NOMO-1 treated with DMSO at 0.1 percent for 48 hours (cell line): Measurements from ENCODE around the gene RINT1.
"Not testable (repeated sequence)": the region's sequence is repeated elsewhere in the genome, so short reads cannot be mapped to it uniquely, and the experiment has no call there.

Experiments used
- DNase-seq: peaks from one replicate; lab custom pipeline; 2025; ENCODE audit not compliant: unreplicated experiment; lab: John Stamatoyannopoulos, UW

Gene RINT1

DNA sequence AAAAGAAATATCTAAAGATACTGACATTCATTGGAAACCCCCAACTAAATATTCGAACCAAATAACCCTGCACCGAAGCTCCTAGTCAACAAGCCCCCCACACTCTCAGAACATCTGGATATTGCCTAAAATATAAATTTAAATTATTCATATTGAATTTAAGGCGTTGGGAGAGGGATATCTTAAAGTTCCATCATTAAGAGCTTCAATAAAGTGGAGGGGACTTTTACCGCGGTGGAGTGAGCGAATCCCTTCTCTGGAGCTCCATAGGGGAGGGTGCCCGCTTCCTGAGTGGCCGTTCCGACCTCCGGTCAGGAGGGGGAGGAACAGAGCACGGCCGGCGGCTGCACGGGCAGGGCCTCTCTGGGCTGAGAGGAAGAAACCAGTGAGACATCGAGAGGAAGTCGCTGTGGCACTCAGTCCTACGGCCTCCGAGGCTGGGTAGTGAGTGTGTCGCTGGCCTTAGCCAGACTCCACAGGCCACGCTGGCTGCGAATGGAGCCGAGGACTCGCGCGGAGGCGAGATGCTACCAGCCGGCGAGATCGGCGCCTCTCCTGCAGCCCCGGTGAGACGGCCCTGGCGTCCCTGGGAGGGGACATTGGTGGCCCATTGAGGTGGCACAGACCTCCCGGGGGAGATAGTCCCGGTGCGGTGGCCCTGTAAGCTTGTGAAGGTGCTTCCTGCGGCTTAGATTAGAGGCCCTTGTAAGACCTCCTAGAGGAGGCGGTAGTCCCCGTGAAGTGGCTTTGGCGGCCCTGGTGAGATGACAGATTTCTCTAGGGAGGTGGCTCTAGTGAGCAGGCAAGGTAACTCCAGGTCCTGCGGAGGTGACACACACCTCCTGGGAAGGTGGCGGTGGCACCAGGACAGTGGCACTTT lies at the start of gene RINT1:
Gene RINT1, plus strand, starts transcription at position 410 of the 880 bp plus-strand sequence. Its CDS starts 115 bp downstream, at position 525.
- peak; percentile 78 for DNase-seq

GRCh38 chr7:105487579-105488571 lies 44.1 kb upstream of the RINT1 start:
- DNase-seq, result no peak

DNA sequence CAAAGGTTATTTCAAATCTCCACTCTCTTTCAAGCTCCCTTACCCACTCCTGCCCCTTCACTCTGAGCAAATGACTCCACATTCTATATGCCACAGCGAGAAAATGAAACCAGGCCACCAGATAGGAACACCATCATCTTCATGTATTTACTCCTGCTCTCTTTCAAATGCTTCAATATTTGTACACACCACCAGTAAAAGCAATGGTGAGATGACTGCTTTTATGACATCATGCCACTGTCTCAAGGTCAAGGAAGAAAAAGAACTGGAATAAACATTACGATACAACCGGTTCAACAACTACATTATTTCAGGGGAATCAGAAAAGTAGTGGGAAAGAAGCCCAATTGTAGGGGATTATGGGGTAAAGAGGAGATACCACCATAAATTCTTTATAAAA lies 42.6 kb upstream of the RINT1 start:
- no peak for DNase-seq

GRCh38 chr7:105493196-105493922 lies 38.6 kb upstream of the RINT1 start:
- DNase-seq, result no peak

GRCh38 chr7:105493923-105494315 lies 38.1 kb upstream of the RINT1 start:
- DNase-seq, result no peak

GRCh38 chr7:105496521-105496920 lies 35.5 kb upstream of the RINT1 start:
- no peak for DNase-seq

DNA sequence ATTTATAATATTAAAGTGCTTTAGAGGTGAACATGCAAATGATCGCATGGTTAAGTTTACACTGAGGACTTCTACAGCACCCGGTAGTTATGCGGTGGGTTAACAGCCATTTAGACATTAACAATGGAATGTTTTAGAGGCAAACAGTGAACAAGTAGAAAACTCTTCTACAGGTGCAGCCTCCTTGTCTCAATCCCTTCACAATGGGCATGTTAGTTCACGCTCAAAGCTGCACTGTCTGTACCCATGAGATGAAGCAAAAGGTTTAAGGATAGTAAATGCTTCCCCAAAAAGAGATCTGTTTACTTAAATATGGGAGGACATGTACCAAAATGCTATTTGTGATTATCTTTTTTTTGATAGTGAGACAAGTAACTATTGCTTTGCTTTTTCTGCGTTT lies 35.0 kb upstream of the RINT1 start:
- no peak for DNase-seq

DNA sequence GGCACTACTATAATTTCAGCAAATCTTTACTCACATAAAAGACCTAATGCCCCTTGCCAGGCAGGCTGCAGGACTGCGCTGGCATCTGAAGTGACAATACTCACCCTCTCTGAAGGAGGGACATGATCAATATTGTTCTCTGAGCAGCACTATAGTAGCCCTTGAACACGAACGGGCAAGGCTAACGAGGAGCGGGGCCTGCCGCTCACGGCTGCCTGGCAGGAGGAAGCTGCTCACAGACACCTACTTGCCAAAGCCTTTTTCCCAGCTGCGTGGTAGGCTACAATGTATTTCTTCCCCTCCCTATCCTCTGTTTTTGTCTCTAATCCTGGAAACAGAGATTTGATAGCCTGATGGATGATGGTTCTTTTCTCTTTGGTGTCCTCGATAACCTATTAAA lies 29.8 kb upstream of the RINT1 start:
- no peak for DNase-seq

- no peak for DNase-seq
These were observed 19.6 kb upstream of the RINT1 start for GRCh38 chr7:105512415-105512814.

DNA sequence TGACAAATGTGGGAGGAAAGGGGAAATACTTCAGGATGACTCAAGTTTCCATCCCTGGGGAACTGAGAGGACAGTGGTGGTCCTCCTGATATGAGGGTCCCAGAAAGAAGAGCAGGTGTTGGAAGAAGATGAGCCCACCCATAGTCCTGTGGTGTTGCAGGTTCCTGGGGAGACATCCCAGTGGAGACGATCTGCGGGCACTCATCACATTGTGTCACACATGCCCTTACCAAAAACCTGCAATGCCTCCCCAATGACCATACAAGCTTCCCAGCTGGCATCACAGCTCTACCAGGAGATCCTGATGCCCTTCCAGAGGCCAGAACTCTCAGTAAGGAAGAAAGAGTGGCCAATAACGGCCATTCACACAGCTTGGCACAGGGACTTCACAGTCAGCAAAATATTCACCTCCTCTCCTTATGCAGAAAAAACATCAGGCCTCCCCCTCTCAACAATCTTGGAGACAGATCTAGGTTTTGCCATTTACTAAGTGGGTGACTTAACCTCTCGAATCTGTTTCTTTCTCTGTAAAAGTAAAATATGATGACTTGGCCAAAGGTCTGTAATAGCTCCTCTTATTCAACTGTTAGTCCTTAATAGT lies 19.0 kb upstream of the RINT1 start:
- DNase-seq, result no peak

DNA sequence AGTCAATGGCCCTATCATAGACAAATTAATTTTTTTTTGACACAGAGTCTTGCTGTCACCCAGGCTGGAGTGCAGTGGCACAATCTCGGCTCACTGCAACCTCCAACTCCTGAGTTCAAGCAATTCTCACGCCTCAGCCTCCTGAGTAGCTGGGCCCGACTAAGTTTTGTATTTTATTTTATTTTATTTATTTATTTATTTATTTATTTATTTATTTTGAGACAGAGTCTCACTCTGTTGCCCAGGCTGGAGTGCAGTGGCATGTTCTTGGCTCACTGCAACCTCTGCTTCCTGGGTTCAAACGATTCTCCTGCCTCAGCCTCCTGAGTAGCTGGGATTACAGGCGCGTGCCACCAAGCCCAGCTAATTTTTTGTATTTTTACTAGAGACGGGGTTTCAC lies 16.4 kb upstream of the RINT1 start:
- not testable (repeated sequence) for DNase-seq

- no peak for DNase-seq
These were observed 12.6 kb upstream of the RINT1 start for GRCh38 chr7:105519353-105519752.

- DNase-seq, result not testable (repeated sequence)
These were observed 11.4 kb upstream of the RINT1 start for GRCh38 chr7:105520620-105521019.

DNA sequence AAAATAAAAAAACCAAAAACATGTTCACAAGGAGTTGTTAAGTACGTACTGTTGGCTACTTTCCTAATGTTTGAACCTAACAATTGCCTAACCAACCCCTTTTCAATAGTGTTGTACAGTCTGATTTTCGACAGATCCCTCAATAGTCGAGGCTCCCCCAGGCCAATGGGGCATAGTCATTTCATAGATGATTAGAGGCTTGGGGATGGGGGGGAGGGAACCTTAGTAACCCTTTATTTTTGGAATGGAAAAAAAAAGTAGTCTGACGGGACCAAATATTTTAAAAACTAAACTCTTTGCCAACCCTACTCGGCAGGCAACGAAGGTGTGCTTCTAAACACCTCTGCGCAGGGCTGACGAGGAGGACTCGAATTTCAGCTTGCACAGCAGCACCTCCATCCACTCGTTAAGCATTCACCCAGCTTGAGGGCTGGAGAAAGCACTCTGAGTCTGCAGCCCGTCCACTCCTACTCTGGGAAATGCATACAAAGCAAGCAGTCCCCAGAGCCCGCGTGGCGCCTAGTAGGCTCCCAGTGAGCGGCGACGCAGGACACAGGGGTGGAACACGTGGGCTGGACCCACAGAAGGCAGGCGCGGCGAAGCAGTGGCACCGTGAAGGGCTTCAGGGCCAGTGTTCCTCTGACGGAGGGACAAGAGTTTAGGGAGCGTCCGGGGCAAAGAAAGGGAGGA lies 10.8 kb upstream of the RINT1 start:
- peak; percentile 3 for DNase-seq

- peak; percentile 46 for DNase-seq
These were observed 10.1 kb upstream of the RINT1 start, which contains the start of gene PUS7 for GRCh38 chr7:105521717-105522463. Gene PUS7 (minus strand): TSS chr7:105522271. CDS start chr7:105508512, 13,759 bp downstream.

- DNase-seq, result not testable (repeated sequence)
These were observed 7.6 kb upstream of the RINT1 start for GRCh38 chr7:105524423-105524822.

DNA sequence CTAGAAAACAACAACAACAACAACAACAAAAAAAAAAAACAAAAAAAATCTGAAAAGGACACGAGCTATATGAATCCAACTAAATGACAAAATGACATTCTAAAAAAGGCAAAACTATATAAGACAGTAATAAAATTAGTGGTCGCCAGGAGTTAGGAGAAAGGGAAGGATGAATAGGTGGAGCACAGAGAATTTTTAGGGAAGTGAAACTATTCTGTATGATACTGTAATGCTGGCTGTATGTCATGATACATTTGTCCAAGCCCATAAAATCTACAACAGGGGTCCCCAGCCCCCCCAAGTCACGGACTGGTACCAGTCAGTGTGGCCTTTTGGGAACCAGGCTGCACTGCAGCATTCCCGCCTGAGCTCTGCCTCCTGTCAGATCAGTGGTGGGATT lies 7.2 kb upstream of the RINT1 start:
- DNase-seq, result peak; percentile 26

- DNase-seq, result not testable (repeated sequence)
These were observed 4.3 kb upstream of the RINT1 start for GRCh38 chr7:105527737-105528136.

DNA sequence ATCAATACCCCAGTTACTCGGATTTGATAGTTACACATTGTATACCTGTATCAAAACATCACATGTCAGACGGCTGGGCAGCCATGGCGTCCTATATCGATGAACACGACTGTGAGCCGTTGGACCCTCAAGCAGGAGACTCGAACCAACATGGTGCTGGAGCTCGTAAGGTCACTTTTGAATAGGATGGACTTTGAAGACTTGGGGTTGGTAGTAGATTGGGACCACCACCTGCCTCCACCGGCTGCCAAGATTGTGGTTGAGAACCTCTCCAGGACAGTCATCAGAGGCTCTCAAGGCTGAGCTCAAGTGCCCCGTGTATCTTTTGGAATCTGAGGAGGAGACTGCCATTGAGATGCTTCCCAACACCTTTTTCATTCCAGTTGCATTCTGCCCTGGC lies 1.9 kb upstream of the RINT1 start:
- no peak for DNase-seq
